Regular cardiac myocyte (primary cell): Measurements from ENCODE around the gene ZNFX1. TPM values are rescaled to one million over a fixed set of nuclear protein-coding genes. Genes with fewer than 3 reads are reported as not detected.

ENCODE experiments used
- total RNA-seq: library from RNA; depleted of rRNA; stranded (reverse); fragments of >200 nt; gene quantifications from 2 replicates; pipeline ENCODE4 v1.2.3, GENCODE V29; 2014

Gene ZNFX1
- total RNA-seq, result 39.3 and 40.3 TPM in 2 replicates

GRCh38 chr20:49278036-49278817 is at the start of gene ZNFX1:
Gene ZNFX1, minus strand, starts transcription at chr20:49278057. Its CDS starts 2,218 bp downstream, at chr20:49275839.

GRCh38 chr20:49219091-49219923 is 58.5 kb downstream of the ZNFX1 start, which contains the start of gene DDX27:
Gene DDX27, plus strand, starts transcription at chr20:49219416. Its CDS starts 33 bp downstream, at chr20:49219449.

Other genes starting within 250 kb of the ZNFX1 start
- gene CSE1L, start 231.7 kb downstream of the ZNFX1 start, total RNA-seq, result 69.9 and 141 TPM in 2 replicates
- 32.4 and 40.5 TPM in 2 replicates for gene STAU1, start 89.7 kb downstream of the ZNFX1 start, total RNA-seq
- gene DDX27, start 58.6 kb downstream of the ZNFX1 start, total RNA-seq, result 29.9 and 49.7 TPM in 2 replicates
- under 0.01 TPM in 2 replicates for gene KCNB1, start 204.6 kb upstream of the ZNFX1 start, total RNA-seq